HG02943 (cell line): ENCODE measurements around the gene ZNF280D.
"Not testable (repeated sequence)": the region's sequence is repeated elsewhere in the genome, so short reads cannot be mapped to it uniquely, and the experiment has no call there.

Source experiments
- ATAC-seq: cut with Tn5 transposase; IDR thresholded peaks from one replicate; pipeline ENCODE4 v1.9.1; 2021; ENCODE audit warnings: mild to moderate bottlenecking, low read depth, moderate library complexity; ENCODE audit not compliant: unreplicated experiment

ZNF280D gene

DNA sequence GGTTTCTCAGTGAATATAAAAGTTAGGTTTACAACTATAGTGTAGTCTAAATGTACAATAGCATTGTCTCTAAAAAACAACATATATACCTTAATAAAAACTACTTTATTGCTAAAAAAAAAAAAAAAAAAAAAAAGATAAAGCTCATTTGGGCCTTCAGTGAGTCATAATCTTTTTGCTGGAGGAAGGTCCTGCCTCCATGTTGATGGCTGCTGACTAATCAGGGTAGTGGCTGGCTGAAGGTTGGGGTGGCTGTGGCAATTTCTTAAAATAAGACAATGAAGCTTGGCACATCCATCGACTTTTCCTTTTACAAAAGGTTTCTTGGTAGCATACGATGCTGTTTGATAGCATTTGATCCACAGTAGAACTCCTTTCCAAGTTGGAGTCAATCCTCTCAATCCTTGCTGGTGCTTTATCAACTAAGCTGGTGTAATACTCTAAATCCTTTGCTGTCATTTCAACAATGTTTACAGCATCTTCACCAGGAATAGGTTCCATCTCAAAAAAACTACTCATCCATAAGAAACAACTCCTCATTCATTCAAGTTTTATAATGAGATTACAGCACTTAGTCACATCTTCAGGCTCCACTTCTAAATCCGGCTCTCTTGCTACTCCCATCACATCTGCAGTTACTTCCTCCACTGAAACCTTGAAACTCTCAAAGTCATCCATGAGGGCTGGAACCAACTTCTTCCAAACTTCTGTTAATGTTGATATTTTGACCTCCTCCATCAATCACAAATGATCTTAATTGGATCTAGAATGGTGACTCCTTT lies 13.3 kb downstream of the ZNF280D start:
- ATAC-seq: no peak

DNA sequence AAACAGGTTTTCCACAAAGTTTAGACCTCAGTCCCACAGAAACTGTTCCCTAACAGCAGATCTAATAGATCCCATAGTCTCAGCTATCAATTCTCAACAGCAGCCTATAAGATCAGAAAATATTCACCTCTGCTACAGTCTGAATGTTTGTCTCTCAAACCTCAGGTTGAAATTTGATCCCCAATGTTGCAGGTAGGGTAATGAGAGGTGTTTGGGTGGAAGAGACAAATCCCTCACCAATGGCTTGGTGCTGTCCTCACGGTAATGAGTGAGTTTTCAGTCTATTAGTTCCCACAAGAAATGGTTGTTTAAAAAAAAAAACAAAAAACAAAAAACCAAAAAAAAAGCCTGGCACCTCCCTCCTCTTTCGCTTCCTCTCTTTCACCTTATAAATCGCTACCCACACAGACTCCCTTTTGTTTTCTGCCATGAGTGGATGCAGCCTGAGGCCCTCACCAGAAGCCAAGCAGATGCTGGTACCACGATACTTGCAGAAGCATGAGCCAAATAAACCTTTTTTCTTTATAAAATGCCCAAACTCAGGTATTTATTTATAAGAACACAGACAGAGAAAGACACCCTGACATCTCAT lies 14.2 kb downstream of the ZNF280D start:
- ATAC-seq: no peak

DNA sequence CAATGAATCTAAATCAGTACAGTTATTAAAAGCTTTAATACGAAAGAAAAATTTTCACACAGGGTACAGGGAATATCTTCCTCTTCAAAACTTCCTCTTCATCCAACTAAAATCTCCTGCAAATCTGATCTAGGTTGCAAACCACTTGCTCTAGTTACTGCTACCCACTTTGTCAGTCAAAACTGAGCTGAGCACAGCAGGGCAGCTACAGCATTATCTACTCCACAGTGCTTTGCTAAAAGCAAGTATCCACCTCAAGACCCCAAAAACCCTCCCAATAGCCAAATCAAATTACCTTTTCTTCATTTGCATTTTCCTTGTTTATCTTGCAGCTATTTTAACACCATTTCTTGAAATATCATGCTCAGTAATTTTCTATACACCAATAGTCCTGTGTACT lies 14.7 kb downstream of the ZNF280D start:
- ATAC-seq: no peak

DNA sequence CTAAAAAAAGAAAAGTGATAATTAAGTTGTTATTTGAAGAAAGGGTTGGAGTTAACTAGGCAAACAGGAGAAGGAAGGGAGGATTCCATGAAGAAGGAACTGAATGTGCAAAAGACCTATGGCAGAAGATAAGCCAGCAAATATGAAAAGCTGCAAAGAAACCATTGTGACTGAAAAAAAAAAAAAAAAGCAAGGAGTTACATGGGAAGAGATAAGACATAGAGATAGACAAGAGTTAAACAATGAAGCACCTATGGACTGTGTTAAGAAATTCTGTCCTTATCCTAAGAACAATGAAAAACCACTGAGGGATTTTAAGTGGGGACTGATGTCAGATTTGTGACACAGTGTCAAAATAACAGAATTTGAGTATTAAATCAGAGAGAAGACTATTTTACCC lies 17.0 kb downstream of the ZNF280D start:
- ATAC-seq: no peak

DNA sequence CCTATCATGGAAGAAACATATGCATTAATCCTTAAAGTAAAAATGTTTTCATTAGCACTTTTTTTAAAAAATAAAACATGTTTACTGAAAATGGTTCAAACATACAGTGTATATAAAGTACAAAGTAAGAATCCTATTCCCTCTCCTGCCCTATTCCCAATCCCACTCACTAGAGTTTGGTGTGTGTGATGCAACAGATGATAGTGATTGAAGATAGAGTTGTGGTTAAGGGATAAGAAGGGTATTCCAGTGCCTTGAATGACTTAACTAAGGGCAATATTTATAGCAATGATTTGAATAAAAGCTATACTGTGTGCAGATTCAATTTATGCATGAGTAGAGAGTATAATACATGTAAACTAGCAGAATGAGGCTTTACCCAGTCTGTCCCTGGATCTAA lies 18.1 kb downstream of the ZNF280D start:
- ATAC-seq: no peak

DNA sequence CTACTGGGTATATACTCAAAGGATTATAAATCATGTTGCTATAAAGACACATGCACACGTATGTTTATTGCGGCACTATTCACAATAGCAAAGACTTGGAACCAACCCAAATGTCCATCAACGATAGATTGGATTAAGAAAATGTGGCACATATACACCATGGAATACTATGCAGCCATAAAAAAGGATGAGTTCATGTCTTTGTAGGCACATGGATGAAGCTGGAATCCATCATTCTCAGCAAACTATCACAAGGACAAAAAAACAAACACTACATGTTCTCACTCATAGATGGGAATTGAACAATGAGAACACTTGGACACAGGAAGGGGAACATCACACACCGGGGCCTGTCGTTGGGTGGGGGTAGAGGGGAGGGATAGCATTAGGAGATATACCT lies 23.8 kb downstream of the ZNF280D start:
- ATAC-seq: not testable (repeated sequence)

DNA sequence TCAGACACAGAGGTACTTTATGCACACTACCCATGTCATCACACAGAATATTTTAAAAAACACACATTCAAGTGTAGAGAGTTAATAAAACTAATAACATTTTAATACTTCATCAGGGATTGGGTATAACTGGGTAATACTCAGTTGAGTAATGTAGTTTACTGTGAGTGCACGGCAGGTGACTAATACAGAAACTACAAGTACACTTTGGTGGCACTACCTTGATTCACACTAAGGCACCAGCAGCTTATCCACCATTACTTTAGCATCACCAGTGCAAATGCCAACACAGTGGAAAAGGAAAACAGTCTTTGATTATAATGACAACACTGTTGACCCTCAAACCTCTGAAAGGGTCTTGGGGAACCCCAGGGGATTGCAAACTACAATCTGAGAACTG lies 33.6 kb downstream of the ZNF280D start:
- no peak for ATAC-seq

DNA sequence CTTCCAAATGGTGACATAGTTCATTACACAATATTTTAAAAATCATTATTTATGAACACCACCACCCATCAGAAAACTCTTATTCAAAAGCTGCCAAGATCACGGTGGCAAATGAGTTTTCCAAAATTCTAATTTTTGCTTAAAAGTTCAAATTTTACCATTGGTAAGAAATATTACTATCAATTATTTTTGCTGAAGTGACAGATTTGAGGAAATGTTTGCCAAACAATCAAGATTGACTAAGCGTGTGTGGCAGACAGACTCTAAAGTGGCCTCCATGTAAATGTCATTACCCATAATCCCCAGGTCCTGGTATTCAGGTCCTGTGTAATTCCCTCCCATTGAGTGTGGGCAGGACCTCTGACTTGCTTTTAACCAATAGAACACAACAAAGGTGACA lies 35.0 kb downstream of the ZNF280D start:
- no peak for ATAC-seq

DNA sequence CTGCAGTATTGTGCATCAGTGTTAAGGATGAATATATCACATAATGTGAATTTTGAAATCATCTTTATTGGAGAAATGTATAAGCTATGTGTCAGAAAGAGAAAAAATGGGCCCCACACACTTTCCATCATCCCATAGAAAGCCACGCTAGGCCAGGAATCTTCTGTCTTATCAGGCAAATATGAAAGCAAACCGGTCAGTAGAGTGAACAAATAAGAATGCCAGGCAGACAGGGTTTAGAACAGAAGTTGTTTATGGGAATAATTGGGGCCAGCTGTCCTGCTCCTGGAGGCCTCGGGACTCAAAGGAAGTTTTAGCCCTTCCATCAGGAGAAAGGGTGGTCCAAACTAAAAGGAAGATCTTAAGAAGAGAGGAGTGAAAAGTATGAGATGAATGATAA lies 39.5 kb downstream of the ZNF280D start:
- no peak for ATAC-seq

DNA sequence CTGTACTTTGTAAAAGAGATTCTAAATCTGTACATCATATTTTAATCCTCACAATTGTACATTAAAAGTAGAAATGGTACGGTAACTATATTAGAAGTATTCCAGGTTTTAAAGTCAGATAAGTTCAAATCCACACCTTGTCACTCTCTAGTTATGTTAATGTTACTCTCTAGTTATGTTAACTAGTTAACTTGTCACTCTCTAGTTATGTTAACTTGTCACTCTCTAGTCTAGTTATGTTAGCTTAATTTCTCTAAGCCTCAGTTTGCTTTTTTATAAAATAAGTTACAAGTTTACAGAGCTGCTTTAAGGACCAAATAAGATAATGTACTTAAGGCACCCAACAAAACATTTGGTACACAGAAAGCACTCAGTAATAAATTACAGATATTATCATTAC lies 42.6 kb downstream of the ZNF280D start:
- no peak for ATAC-seq

DNA sequence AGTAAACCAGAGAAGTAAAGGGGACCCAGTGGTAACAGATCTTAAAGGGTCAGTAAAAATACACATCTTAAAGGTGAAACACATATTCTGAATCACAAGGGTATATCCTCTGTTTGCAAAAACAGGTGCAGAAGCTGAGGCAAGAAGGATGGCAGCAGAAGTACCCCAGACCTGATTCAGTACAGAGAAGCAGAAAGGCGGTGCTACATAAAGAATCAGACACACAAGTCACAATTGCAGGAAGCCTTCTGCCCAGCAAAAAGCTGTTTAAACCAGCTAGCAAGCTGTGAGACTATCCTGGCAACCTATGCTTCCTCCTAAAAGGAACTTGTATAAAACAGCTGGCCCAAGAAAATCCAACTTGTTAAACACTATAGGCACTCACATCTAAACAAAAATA lies 49.4 kb downstream of the ZNF280D start:
- ATAC-seq: no peak

DNA sequence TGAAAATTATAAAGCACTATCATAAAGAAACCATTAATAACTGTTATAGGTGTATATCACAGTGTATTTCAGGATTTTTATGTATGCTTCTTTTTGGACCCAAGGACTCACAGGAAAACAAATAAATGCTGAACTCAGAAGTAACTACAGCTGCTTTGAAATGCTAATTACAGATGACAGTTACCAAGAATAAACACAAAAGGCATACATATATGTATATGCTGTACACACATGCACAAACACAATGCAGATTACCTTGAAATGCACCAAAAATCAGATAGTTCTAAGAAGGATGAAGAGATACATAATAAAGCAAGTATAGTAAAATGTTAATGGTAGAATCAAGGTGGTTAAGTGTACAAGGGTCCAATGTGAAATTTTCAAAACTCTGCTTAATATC lies 52.2 kb downstream of the ZNF280D start:
- no peak for ATAC-seq

DNA sequence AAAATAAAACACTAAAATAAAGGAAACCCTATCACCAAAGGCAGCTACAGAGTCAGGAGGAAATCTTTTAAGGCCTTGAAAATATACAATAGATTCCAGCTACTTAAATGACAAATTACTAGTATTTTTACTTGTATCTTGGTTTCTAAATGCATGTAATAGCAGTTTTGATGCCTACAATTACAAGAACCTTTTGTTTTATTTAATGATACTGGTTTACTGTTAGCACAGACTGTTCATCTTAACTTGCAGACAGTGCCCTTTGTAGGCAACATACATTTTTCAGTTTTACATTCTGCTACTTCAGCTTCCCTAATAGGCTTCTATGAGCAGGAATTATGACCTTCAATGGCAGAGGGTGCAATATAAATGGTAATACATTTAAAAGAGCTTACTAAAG lies 54.1 kb downstream of the ZNF280D start:
- no peak for ATAC-seq

DNA sequence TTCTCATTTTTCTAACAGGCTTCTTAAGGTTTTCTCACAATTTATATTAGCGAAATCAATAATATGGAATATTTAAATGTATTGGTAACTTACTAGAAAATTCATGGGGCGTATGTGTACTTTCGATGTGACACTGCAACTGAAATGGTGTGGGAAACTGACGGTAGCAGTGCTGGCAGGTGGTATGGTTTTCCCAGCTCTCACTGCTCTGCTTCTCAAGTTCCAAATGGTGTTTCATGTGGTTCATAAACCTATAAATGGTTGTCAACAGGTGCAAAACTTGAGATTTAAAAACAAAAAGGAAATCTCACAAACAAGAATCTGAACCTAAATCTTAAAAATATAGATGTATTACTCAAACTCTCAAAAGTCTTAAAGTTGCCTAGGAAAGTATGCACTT lies 54.7 kb downstream of the ZNF280D start:
- ATAC-seq: no peak

DNA sequence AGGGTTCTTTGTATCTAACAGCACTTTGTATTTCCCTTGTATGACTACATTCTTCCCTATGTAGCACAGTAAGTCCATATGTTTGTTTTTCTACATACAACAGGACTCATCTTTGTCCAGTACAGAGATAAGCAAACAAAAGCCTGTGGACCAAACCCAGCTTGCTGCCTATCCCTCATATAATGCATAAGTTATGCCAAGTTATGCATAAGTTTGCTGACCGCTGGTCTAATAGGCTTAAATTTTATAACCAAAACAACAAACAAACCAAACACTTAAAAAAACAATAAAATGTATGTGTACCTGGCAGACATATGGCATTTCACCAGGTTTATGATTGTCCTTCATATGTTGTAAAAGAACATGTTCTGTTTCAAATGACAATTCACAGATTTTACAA lies 56.0 kb downstream of the ZNF280D start:
- ATAC-seq: no peak

DNA sequence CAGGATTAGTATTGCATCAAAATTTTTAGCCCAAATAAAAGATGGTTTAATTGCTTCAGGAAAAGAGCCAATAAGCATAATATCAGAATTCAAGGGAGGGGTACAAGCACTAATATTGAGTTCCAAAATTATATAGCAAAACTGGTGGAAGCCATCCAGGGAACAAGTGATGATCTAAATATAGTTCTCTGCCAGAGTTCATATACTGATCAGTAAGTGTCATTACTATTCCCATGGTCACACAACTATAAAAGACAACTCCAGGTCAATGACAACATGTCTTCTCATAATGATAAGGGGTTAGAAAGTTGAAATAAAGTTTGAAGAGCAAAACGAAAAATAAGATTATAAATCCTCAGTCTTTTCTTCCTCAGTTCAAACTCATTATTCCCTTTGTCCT lies 57.4 kb downstream of the ZNF280D start:
- ATAC-seq: no peak

DNA sequence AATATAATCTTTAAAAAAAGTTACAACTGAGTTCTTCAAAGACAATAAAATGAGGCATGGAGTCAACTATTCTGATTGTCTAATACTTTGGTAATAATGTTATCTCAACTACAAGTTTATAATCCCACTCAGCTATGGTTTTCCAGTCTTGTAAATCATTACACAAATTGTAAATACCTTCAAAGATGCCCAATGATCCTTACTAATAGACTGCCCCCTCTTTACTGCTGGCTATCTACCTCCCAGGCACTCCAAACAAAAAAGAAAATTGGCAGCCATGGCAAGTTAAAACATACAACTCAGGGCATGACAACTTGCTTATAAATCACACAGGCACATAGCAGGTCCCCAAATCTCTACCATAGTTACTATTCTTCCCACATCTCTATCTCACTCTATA lies 58.5 kb downstream of the ZNF280D start:
- no peak for ATAC-seq

DNA sequence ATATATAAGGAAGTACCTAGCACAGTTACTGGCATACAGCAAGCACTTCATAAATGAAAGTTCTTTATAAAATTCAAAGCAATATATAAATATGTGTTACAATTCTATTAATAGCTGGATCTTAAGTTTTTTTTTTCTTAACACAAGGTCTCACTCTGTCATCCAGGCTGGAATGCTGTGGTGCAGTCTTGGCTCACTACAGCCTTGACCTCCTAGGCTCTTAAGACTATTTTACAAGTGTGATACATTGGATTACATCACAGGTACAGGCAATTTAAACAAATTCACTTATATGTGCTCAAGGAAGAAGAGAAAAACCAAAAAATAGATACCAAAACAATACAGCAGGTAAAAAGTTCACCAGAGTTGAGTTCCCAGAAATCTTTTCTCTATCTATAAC lies 60.6 kb downstream of the ZNF280D start:
- ATAC-seq: no peak

DNA sequence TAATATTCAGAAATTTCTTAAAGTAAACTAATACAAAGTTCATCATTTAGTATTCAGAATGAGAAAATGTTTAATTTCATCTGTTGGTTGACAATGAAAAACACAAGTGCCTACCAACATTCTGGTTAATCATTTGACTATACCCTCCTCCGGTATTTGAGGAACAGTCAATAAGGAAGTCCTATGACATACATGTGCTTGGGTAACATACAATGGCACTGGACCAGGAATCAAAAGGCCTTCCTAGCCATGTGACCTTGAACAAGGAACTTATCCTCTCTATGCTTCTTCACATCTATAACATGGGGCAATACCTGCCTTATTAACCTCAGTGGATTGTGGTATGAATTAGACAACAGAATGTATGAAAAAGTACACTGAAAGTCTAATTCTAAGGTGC lies 65.8 kb downstream of the ZNF280D start:
- no peak for ATAC-seq

DNA sequence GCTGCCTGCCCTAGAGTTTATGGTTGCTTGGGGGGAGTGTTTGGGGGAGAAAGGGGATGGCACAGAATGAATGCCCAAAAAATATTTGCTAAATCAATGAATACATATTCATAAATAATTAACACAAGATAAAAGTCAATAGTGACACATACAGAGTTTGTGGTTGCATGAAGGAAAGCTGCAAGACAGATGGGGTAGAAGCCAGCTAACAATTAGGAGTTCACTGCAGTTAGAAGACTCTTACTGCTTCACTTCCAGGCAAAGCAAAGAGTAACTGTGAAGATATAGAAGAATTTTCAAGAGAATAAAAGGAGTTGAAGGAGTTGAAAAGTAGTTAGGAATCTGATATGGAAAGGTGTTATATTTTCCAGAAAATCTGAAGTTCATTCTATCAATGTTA lies 72.4 kb downstream of the ZNF280D start:
- no peak for ATAC-seq

DNA sequence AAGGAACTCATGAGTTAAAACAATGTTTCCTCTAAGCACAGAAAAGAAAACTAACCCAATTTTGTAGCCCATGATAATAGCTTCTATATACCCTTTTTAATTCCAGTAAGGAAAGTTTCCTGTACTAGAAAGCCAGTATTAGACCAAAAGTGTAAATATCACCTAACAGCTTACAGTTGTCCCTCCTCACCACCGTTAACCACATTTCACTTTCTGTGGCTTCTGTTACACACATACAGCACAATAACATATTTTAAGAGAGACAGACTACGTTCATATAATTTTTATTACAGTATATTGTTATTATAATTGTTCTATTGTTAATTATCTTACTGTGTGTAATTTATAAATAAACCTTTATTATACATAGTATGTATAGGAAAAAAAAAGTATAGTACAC lies 74.1 kb downstream of the ZNF280D start:
- no peak for ATAC-seq

DNA sequence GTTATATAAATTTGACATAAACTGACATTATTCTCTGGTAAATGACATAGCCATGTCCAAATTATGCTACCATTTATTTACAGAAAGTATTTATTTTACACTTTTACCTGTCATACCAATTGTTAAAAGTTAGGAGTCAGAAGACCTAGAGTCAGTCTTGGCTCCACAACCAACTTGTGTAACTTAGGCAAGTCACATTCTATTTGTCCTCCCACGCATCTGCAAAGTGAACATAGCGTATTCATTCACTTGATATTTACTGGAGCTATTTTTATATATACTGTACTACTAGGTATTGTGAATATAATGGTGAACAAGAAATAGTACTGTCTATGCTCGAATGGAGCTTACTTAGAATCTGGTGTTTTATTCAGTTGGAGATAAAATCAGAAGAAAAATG lies 78.7 kb downstream of the ZNF280D start:
- ATAC-seq: no peak

DNA sequence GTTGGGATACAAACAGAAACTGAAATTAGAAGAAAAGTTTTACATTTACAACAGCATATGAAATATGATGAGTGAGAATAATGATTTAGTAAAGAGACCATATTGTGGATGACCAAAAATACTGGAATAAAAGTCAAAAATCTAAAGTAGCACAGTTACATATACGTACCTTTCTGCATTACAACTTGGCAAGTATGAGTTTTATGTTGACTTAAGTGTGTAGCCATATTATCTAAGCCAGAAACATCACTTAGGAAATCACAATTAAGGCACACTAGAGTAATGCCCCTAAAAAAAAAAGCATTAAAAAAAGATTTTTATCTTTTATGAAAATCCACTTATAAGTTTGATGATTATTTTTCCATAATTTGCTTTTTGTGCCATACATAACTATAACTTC lies 79.1 kb downstream of the ZNF280D start:
- ATAC-seq: no peak
